HUES48 (cell line): ENCODE measurements around the gene NUP85.
A peak's percentile ranks its signal among the peaks of the same experiment; 100 is the strongest.

Experiments used
- H3K27ac ChIP-seq: one replicate; pipeline ENCODE4 v1.7.0; 2013; ENCODE audit warnings: low read depth, low read length, inconsistent platforms
- H3K27me3 ChIP-seq: 2 replicates; pipeline ENCODE4 v1.6.1; 2013; ENCODE audit warnings: mild to moderate bottlenecking, low read length; ENCODE audit not compliant: control insufficient read depth, insufficient read depth
- H3K36me3 ChIP-seq: 2 replicates; pipeline ENCODE4 v1.6.1; 2013; ENCODE audit warnings: low read length; ENCODE audit not compliant: control insufficient read depth, insufficient read depth
- H3K4me1 ChIP-seq: 2 replicates; pipeline ENCODE4 v1.6.1; 2013; ENCODE audit warnings: mild to moderate bottlenecking, low read length; ENCODE audit not compliant: control insufficient read depth, insufficient read depth
- H3K4me3 ChIP-seq: 2 replicates; pipeline ENCODE4 v1.5.1; 2013; ENCODE audit warnings: mild to moderate bottlenecking, low read depth, low read length
- H3K9ac ChIP-seq: 2 replicates; pipeline ENCODE4 v1.6.1; 2013; ENCODE audit warnings: mild to moderate bottlenecking, low read depth, low read length, moderate library complexity
- H3K9me3 ChIP-seq: 2 replicates; pipeline ENCODE4 v1.6.1; 2013; ENCODE audit warnings: low read length; ENCODE audit not compliant: control insufficient read depth, insufficient read depth

Gene NUP85

DNA sequence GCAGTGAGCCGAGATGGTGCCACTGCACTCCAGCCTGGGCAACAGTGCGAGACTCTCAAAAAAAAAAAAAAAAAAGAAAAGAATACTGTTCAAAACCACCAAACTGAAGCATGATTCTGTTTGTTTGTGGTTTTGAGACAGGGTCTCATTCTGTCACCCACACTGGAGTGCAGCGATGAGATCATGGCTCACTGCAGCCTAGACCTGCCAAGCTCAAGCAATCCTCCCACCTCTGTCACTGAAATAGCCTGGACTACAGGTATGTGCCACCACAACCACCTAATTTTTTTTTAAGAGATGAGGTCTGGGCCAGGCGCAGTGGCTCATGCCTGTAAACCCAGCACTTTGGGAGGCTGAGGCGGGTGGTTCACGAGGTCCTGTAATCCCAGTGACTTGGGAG, 27.0 kb upstream of the NUP85 start:
- Histone ChIP-seq H3K36me3 (peaks cover 75% of the 10 kb centered on the region), H3K27me3 (no peaks in the 10 kb centered on the region), H3K9ac (no peak overlapping the region), H3K4me3 (no peak overlapping the region), H3K27ac (no peak overlapping the region), H3K9me3 (no peaks in the 10 kb centered on the region), H3K4me1 (peaks cover 10% of the 10 kb centered on the region)

DNA sequence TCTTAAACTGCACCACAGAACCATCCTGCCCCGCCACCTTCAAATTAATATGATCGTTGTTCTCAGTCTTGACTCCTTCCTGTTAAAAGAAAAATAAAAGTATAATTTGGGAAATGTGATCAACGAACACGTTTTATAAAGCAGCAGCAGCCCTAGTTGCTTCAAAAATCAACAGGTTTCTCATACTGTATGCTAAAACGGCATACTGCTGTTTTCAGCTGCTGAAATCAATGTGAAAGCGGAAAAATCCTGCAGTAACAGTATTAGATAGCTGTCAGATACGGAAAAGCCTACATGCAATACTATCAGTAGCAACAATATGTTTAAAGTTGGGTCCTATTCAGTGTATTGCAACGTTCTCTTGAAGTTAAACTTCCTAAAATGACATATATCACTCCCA, 24.4 kb upstream of the NUP85 start:
- H3K4me3 ChIP-seq: peak overlapping the region; percentile 91
- H3K4me1 ChIP-seq: peaks cover 10% of the 10 kb centered on the region
- no peaks in the 10 kb centered on the region for H3K9me3 ChIP-seq
- peak overlapping the region; percentile 99 for H3K9ac ChIP-seq
- H3K27ac ChIP-seq: no peak overlapping the region
- H3K36me3 ChIP-seq: peaks cover 49% of the 10 kb centered on the region
- no peaks in the 10 kb centered on the region for H3K27me3 ChIP-seq

GRCh38 chr17:75181608-75182318, 23.7 kb upstream of the NUP85 start:
- Histone ChIP-seq H3K9ac (peak overlapping the region; percentile 99), H3K4me1 (peaks cover 10% of the 10 kb centered on the region), H3K4me3 (peak overlapping the region; percentile 91), H3K36me3 (peaks cover 42% of the 10 kb centered on the region), H3K9me3 (no peaks in the 10 kb centered on the region), H3K27me3 (no peaks in the 10 kb centered on the region), H3K27ac (peak overlapping the region; percentile 98)

DNA sequence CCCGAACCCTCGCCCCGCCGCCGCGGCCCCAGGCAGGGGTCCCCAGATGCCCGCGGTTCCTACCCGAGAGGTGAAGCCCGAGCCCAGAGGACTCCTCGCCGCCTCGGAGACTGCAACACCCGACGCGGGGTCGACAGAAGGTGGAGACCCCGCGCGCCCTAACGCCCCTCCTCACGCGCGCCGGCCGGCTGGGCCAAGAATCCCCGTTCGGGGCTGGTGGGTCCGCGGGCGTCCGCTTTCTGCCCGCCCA, 23.2 kb upstream of the NUP85 start:
- no peaks in the 10 kb centered on the region for H3K27me3 ChIP-seq
- peak overlapping the region; percentile 91 for H3K4me3 ChIP-seq
- H3K4me1 ChIP-seq: peaks cover 10% of the 10 kb centered on the region
- H3K9ac ChIP-seq: peak overlapping the region; percentile 99
- H3K9me3 ChIP-seq: no peaks in the 10 kb centered on the region
- peak overlapping the region; percentile 98 for H3K27ac ChIP-seq
- H3K36me3 ChIP-seq: peaks cover 37% of the 10 kb centered on the region

DNA sequence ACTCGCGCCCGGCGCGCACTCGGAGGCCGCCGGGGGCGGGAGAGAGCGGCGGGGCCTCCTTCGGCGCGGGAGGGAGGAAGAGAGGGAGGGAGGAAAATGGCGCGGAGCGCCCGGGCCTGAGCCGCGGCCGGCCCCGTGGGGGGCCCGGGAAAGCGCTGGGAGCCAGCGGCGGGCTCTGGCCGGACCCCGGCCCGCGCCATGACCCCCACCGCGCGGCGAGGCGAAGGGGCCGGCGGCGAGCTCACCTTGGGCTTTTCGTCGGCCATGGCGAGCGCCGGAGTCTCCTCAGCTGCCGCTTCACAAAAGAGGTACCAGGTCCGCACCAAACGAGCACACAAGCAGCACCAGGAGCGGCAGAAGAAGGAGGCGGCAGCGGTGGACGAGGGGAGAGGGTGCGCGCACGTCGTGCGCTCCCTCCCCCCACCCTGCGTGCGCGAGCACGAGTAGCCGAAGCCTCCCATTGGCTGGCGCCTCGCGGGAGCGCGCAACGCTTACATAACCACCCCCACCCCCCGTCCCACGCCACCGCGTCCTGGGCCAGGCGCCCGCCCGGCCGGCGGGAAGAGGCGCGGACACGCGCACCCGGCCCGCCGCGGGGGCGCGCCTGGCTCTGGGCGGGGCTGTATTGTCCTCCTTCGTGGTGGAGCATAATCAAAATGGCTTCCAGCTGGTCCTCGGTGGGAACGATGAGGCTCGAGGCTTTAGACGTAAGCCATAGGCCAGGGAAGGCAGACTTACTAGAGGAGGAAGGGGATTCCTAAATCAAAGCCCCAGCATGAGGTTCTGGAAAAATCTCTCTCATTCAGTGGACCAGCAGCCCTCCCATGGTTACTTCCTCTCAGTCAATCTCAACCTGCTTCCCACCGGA, 22.7 kb upstream of the NUP85 start, which contains the start of gene SUMO2:
SUMO2 (minus strand) TSS at position 391 of the 868 bp plus-strand sequence; CDS start at position 266, 125 bp downstream.
- peak within 1 kb of the TSS; percentile 99 for H3K9ac ChIP-seq
- H3K4me3 ChIP-seq: peak within 1 kb of the TSS; percentile 91

GRCh38 chr17:75183999-75184884, 21.2 kb upstream of the NUP85 start:
- Histone ChIP-seq H3K4me3 (no peak overlapping the region), H3K36me3 (peaks cover 20% of the 10 kb centered on the region), H3K27me3 (no peaks in the 10 kb centered on the region), H3K4me1 (peaks cover 10% of the 10 kb centered on the region), H3K27ac (no peak overlapping the region), H3K9me3 (no peaks in the 10 kb centered on the region), H3K9ac (no peak overlapping the region)

More for the DNA sequence above, 22.7 kb upstream of the NUP85 start, which contains the start of gene SUMO2:
- H3K27ac ChIP-seq: peak within 1 kb of the TSS; percentile 98
- H3K27me3 ChIP-seq: no peaks in the 10 kb centered on the region
- peaks cover 10% of the 10 kb centered on the region for H3K4me1 ChIP-seq
- H3K9me3 ChIP-seq: no peaks in the 10 kb centered on the region
- H3K36me3 ChIP-seq: peaks cover 32% of the 10 kb centered on the region

- H3K9ac ChIP-seq: no peak overlapping the region
- H3K4me3 ChIP-seq: no peak overlapping the region
- H3K9me3 ChIP-seq: no peaks in the 10 kb centered on the region
- no peak overlapping the region for H3K27ac ChIP-seq
- H3K4me1 ChIP-seq: no peaks in the 10 kb centered on the region
- no peaks in the 10 kb centered on the region for H3K36me3 ChIP-seq
- no peaks in the 10 kb centered on the region for H3K27me3 ChIP-seq
Observed at GRCh38 chr17:75188614-75189013, 16.9 kb upstream of the NUP85 start.

GRCh38 chr17:75191584-75191983, 13.9 kb upstream of the NUP85 start:
- Histone ChIP-seq H3K9ac (no peak overlapping the region), H3K4me3 (no peak overlapping the region), H3K4me1 (no peaks in the 10 kb centered on the region), H3K27ac (no peak overlapping the region), H3K27me3 (no peaks in the 10 kb centered on the region), H3K36me3 (no peaks in the 10 kb centered on the region), H3K9me3 (no peaks in the 10 kb centered on the region)

GRCh38 chr17:75194879-75195278, 10.6 kb upstream of the NUP85 start:
- Histone ChIP-seq H3K27me3 (no peaks in the 10 kb centered on the region), H3K4me1 (no peaks in the 10 kb centered on the region), H3K36me3 (no peaks in the 10 kb centered on the region), H3K4me3 (no peak overlapping the region), H3K27ac (no peak overlapping the region), H3K9ac (no peak overlapping the region), H3K9me3 (no peaks in the 10 kb centered on the region)

DNA sequence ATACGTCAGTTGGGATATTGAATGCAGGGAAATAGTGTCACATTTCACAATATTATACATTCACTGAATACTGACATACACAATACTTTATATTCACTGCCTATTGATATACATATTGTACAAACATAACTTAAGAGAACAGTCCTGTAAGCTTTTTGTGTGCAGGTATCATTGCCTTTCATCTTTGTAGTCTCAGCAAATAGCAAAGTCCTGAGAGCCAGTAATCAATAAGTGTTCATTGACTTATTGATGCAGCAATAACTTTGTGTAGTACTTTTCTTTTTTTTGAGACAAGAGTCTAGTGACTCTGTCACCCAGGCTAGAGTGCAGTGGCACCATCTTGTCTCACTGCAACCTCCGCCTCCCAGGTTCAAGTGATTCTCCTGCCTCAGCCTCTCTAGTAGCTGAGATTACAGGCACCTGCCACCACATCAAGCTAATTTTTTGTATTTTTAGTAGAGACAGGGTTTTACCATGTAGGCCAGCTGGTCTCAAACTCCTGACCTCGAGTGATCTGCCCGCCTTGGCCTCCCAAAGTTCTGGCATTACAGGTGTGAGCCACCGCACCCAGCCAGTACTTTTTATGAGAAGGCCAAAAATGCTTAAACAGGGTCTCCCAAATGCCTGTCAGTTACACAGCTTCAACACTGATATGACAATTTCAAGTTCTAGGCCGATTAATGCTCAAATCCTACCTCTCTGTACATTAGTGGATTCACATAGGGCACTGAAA, 5.4 kb upstream of the NUP85 start:
- H3K27ac ChIP-seq: no peak overlapping the region
- H3K9me3 ChIP-seq: no peaks in the 10 kb centered on the region
- H3K4me1 ChIP-seq: no peaks in the 10 kb centered on the region
- no peak overlapping the region for H3K9ac ChIP-seq
- no peaks in the 10 kb centered on the region for H3K27me3 ChIP-seq
- H3K36me3 ChIP-seq: no peaks in the 10 kb centered on the region
- H3K4me3 ChIP-seq: no peak overlapping the region
